Muscle layer of colon (tissue), 2 donors: ENCODE results near the gene ITGAE.

Experiments
- H3K27ac ChIP-seq: one replicate; pipeline ENCODE4 v1.7.0; 2013; ENCODE audit warnings: low read depth, mild to moderate bottlenecking, low read length, moderate library complexity
- H3K27me3 ChIP-seq, 2 donors: one replicate each; pipeline ENCODE4 v1.7.0; 2013; ENCODE audit warnings: low read length in 2 of 2, mild to moderate bottlenecking in 2 of 2; ENCODE audit not compliant: insufficient read depth in 2 of 2, control insufficient read depth in 1 of 2
- H3K36me3 ChIP-seq: one replicate; pipeline ENCODE4 v1.7.0; 2013; ENCODE audit warnings: mild to moderate bottlenecking, low read length; ENCODE audit not compliant: insufficient read depth
- H3K4me1 ChIP-seq: one replicate; pipeline ENCODE4 v1.7.0; 2013; ENCODE audit warnings: mild to moderate bottlenecking, low read length; ENCODE audit not compliant: insufficient read depth
- H3K4me3 ChIP-seq, 2 donors: one replicate each; pipeline ENCODE4 v1.7.0; 2013; ENCODE audit warnings: low read length in 2 of 2, low read depth in 1 of 2, mild to moderate bottlenecking in 1 of 2, moderate library complexity in 1 of 2
- H3K9ac ChIP-seq: one replicate; pipeline ENCODE4 v1.7.0; 2013; ENCODE audit warnings: low read length
- H3K9me3 ChIP-seq: one replicate; pipeline ENCODE4 v1.7.0; 2013; ENCODE audit warnings: mild to moderate bottlenecking, low read length
- donor health status: abdominal sarcoma.
- donor health status: Adenocarcinoma of cecum.

The ITGAE gene

DNA sequence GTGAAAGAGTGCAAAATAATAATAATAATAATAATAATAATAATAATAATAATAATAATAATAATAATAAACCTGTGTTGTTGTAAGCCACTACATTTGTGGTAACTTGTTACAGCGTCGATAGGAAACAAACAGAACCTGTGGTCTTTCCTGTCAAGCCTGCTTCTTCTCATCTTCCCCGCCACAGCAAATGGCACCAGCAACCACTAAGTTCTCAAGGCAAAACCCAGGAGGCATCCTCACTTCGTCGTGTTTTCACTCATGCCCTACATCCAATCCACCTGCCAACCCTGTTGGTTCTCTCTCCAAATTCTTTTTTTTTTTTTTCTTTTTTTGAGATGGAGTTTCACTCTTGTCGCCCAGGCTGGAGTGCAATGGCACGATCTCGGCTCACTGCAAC lies 34.2 kb downstream of the ITGAE start:
- H3K36me3 ChIP-seq, result no peaks in the 10 kb centered on the region
- no peak overlapping the region for H3K9ac ChIP-seq
- H3K27ac ChIP-seq, result no peak overlapping the region
- no peak overlapping the region for H3K4me3 ChIP-seq
- H3K27me3 ChIP-seq, result no peaks in the 10 kb centered on the region
- H3K9me3 ChIP-seq, result no peaks in the 10 kb centered on the region
- no peaks in the 10 kb centered on the region for H3K4me1 ChIP-seq

DNA sequence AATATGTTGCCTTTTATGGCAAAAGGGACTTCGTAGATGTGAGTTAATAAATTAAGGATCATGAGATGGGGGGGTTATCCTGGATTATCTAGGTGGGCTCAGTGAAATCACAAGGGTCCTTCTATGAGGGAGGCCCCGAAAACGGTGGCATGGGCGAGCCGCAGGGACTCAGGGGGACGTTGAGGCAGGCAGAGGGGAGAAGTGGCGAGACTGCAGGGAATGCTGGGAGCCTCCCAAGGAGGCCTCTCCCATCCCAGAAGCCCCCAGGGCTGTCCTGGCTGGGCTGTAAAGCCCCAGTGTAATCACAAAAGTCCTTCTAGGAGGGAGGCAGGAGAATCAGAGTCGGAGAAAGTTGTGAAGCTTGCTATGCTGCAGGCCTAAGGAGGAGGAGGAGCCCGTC lies 35.0 kb downstream of the ITGAE start:
- Histone ChIP-seq H3K27ac (no peak overlapping the region), H3K4me3 (no peak overlapping the region), H3K9me3 (no peaks in the 10 kb centered on the region), H3K27me3 (no peaks in the 10 kb centered on the region), H3K36me3 (no peaks in the 10 kb centered on the region), H3K4me1 (no peaks in the 10 kb centered on the region), H3K9ac (no peak overlapping the region)

DNA sequence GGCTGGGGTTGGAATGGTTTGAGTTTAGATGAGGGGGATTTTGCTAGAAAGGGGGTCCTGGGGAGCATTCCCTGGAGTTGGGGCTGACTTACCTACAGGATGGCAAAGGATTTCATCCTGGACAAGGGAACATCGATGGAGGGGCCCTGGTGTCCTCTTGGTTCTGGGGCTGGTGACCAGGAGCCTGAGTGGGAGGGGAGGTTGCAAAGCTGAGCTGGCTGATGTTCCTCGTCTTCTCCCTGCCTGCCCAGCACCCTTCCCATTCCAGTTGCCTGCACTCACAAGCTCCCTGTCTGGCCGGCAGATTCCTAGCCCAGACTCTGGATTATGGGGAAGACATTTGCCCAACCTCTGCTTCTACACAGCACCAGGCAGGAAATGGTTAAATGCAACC lies 37.2 kb downstream of the ITGAE start:
- no peak overlapping the region for H3K4me3 ChIP-seq
- H3K27me3 ChIP-seq, result no peaks in the 10 kb centered on the region
- H3K9me3 ChIP-seq, result no peaks in the 10 kb centered on the region
- no peak overlapping the region for H3K9ac ChIP-seq
- no peak overlapping the region for H3K27ac ChIP-seq
- no peaks in the 10 kb centered on the region for H3K4me1 ChIP-seq
- no peaks in the 10 kb centered on the region for H3K36me3 ChIP-seq

DNA sequence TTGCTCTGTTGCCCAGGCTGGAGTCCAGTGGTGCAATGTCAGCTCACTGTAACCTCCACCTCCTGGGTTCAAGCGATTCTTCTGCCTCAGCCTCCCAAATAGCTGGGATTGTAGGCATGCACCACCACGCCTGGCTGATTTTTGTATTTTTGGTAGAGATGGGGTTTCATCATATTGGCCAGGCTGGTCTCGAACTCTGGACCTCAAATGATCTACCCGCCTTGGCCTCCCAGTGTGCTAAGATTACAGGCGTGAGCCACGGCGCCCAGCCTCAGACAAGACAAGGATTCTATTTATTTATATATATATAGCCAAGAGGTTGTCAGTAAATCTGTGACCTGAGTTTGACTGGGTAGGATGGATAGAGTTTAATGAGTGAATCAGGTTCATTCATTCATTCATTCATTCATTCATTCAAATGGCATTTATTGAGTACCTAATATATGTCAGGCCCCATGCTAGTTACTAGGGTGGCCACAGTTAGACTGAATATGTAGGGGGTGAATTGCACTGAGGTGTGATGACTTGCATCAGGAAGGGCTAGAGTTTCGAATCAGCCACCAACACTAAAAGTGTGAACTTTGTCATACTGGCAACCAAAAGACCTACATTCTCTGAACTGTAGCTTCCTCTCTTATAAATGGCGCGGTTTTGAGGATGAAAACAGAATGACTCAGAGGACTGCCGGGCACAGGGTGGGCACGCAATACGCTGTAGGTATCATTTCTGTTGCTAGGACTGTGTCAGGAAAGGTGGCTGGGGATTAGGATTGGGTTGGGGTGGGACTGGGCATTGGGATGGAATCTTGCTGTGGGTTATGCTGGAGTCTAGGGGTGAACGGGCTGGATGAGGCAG lies 37.8 kb downstream of the ITGAE start:
- H3K4me1 ChIP-seq, result no peaks in the 10 kb centered on the region
- H3K9ac ChIP-seq, result no peak overlapping the region
- no peaks in the 10 kb centered on the region for H3K9me3 ChIP-seq
- no peak overlapping the region for H3K4me3 ChIP-seq
- no peaks in the 10 kb centered on the region for H3K36me3 ChIP-seq
- no peaks in the 10 kb centered on the region for H3K27me3 ChIP-seq
- no peak overlapping the region for H3K27ac ChIP-seq

DNA sequence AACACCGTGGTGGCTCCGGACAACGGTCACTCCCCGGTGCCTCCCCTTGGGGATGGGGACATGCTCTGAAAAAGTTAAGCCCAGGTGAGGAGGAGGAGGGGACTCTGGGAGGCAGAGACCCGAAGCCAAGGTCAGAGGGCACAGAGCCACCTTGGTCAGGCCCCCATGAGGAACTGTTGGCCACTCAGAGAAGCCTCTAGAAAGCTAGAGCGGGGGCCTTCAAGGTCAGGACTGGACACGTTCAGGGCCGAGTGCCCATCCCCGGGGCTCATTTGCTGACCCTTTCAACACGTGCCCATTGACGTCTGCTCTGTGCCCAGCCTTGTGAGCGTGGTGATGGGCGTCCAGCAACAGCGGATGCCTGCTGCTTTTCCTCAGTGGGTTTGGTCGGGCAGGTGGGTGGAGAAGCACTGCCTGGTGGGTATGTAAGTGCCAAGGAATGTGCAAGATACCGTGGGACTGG lies 39.0 kb downstream of the ITGAE start:
- no peak overlapping the region for H3K4me3 ChIP-seq
- H3K36me3 ChIP-seq, result no peaks in the 10 kb centered on the region
- no peaks in the 10 kb centered on the region for H3K9me3 ChIP-seq
- H3K9ac ChIP-seq, result no peak overlapping the region
- no peaks in the 10 kb centered on the region for H3K27me3 ChIP-seq
- H3K27ac ChIP-seq, result no peak overlapping the region
- no peaks in the 10 kb centered on the region for H3K4me1 ChIP-seq

DNA sequence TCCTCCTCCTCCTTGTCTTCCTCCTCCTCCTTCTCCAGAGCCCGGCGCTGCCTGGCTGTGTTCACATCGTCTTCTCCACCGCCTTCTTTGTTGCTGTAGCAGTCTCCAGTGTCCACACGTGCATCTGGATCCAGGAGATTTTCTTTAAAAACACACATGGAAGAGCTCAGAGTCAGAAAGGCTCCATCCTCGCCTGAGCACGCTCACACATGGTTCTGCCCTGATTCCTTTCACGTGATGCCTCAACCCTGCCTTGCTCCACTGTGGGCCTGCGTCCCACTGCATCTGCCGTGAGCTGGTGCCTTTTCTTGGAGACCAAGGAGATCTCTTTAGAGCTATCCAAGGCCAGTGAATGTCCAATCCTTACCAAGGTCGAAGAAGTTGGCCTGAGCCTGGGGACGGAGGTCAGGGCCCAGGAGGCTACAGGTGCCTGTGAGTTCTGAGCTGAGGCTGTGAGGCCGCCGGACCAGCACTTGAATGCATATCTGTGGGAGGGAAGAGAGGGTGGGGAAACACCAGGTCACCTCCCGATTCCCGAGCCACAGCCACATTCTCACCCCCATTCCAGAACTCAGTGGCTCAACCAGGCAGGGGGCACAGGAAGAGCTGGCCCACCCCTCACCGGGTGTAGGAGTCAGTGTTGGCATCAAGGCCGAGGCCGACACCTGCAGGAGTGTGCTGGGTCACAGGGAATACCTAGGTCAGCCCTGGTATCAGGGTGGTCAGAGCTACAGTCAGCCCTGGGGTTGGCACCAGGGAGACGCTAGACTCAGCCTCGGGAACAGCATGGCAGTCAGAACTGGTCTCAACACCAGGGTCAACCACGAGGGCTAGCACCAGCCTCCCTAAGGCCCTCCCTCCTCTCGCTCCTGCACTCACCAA lies 39.7 kb downstream of the ITGAE start:
- Histone ChIP-seq H3K9me3 (no peaks in the 10 kb centered on the region), H3K27me3 (no peaks in the 10 kb centered on the region), H3K4me1 (no peaks in the 10 kb centered on the region), H3K36me3 (no peaks in the 10 kb centered on the region), H3K4me3 (no peak overlapping the region), H3K27ac (no peak overlapping the region), H3K9ac (no peak overlapping the region)

DNA sequence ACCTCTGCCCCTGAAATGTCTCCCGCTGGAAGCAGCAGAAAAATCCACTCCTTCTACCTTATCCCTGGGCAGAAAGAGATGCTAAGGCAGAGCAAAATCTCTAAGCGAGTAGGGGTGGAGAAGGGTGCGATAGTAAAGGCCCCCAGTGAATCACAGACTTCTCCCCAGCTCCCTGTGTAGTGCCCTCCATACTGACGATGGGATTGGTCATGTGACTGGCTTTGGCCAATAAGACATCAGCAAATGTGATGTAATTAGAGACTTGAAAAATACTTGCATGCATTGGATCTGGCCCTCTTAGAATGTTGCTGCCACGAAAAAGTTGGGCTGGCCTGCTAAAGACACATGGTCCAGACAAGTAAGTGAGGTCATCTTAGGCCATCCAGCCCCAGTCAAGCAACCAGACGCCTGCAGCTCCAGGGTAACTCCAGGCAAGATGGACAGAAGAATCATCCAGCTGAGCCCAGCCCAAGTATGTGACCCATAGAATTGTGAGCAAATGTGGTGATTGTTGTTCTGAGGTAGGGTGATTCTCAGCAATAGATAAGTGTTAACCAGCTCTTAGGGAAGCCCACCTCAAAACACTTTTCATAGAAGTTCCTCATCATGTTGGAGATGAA lies 41.3 kb downstream of the ITGAE start:
- Histone ChIP-seq H3K4me3 (no peak overlapping the region), H3K4me1 (no peaks in the 10 kb centered on the region), H3K9ac (no peak overlapping the region), H3K36me3 (no peaks in the 10 kb centered on the region), H3K27me3 (peaks cover 0 to 6% of the 10 kb centered on the region in 2 donors), H3K27ac (no peak overlapping the region), H3K9me3 (no peaks in the 10 kb centered on the region)

DNA sequence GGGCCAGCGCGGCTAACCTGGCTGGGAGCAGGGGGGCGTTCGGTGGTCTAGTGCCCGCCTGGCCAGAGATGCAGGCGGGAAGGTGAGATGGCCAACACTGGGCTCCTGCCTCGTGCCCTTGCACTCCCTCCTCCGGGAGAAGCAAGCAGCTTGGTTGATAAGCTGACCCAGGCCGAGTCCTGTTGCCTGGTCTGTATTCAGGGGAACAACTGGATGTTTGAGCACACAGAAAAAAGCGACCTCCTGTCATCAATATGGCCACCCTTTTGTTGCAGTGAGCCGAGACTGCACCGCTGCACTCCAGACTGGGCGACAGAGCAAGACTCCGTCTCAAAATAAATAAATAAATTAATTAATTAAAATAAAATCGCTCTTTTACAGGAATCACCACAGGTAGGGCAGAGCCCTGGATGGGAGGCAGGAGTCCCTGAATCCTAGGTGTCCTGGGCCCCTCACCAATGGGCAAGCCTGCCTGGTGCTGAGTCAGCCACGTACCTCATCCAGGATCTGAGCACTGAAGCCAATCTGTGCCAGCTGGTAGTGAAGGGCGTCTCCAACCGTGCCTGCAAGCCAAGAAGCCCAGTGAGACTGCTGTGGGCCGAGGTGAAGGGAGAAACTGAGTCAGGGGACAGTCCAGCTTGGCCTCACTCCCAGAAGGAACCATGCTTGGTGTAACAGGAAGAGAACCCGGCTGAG lies 45.5 kb downstream of the ITGAE start:
- no peak overlapping the region for H3K27ac ChIP-seq
- no peak overlapping the region for H3K4me3 ChIP-seq
- no peaks in the 10 kb centered on the region for H3K4me1 ChIP-seq
- no peaks in the 10 kb centered on the region for H3K9me3 ChIP-seq
- no peak overlapping the region for H3K9ac ChIP-seq
- peaks cover 0 to 10% of the 10 kb centered on the region in 2 donors for H3K27me3 ChIP-seq
- H3K36me3 ChIP-seq, result no peaks in the 10 kb centered on the region

DNA sequence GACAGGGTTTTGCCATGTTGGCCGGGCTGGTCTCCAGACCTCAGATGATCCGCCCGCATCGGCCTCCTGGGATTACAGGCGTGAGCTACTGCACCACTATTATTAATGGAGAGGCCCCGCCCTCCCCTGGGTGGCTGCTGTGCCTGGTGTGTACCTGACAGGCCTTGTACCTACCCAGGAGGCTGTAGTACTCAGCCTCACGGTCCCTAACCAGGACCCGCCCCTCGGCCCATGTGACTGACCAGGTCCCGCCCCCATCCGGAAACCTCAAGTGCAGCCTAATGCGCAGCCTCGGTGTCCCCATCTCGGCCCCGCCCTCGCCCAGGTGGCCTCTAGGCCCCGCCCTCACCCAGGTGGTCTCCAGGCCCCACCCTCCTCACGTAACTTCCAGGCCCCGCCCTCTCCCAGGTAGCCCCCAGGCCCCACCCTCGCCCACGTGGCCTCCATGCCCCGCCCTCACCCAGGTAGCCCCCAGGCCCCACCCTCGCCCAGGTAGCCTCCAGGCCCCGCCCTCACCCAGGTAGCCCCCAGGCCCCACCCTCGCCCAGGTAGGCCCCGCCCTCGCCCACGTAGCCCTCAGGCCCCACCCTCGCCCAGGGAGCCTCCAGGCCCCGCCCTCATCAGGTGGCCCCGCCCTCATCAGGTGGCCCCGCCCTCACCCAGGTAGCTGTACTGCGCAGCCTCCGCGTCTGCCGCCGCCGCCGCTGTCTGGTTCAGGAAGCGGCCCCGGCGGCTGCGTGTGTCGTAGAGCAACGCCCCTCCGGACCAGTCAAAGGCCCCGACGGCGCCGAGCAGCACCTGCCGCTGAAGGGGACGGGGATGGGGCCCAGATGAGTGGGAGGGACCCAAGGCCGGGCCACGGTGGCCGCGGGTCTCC lies 46.3 kb downstream of the ITGAE start:
- no peak overlapping the region for H3K27ac ChIP-seq
- no peak overlapping the region for H3K4me3 ChIP-seq
- H3K9me3 ChIP-seq, result no peaks in the 10 kb centered on the region
- no peak overlapping the region for H3K9ac ChIP-seq
- peaks cover 0 to 10% of the 10 kb centered on the region in 2 donors for H3K27me3 ChIP-seq
- H3K36me3 ChIP-seq, result no peaks in the 10 kb centered on the region
- no peaks in the 10 kb centered on the region for H3K4me1 ChIP-seq

DNA sequence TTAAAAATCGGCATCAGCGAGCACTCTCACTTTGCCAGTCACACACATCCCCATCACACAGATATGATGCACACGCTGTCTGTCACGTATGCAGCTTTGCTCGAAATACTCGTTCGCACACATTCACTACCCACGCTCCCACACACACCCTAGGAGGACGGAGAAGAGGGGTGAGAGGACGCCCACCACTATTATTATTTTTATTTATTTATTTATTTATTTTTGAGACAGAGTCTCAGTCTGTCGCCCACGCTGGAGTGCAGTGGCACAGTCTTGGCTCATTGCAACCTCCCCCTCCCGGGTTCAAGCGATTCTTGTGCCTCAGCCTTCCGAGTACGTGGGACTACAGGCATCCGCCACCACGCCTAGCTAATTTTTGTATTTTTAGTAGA lies 46.9 kb downstream of the ITGAE start:
- peaks cover 0 to 10% of the 10 kb centered on the region in 2 donors for H3K27me3 ChIP-seq
- H3K9ac ChIP-seq, result no peak overlapping the region
- H3K4me1 ChIP-seq, result no peaks in the 10 kb centered on the region
- no peak overlapping the region for H3K27ac ChIP-seq
- no peak overlapping the region for H3K4me3 ChIP-seq
- no peaks in the 10 kb centered on the region for H3K36me3 ChIP-seq
- no peaks in the 10 kb centered on the region for H3K9me3 ChIP-seq
